Mesenchymal stem cell (in vitro differentiated cells and primary cell): ENCODE data around the gene TSPAN3.
A peak's percentile ranks its signal among the peaks of the same experiment; 100 is the strongest.

Experiments
- DNase-seq: peaks from one replicate; pipeline ENCODE4 v3.0.0-alpha.2; 2013
- H2AFZ ChIP-seq: one replicate; pipeline ENCODE4 v1.6.1; 2013; ENCODE audit warnings: low read depth, mild to moderate bottlenecking, control low read depth, inconsistent platforms, low read length, moderate library complexity
- H2AK5ac ChIP-seq: 2 replicates; pipeline ENCODE4 v1.6.1; 2013; ENCODE audit warnings: low read length, moderate library complexity, mild to moderate bottlenecking, inconsistent platforms; ENCODE audit not compliant: severe bottlenecking
- H2BK120ac ChIP-seq: one replicate; pipeline ENCODE4 v1.6.1; 2013; ENCODE audit warnings: low read depth, mild to moderate bottlenecking, inconsistent platforms, low read length, moderate library complexity
- H2BK12ac ChIP-seq, 2 experiments: one replicate each; pipeline ENCODE4 v1.6.1; 2013; ENCODE audit warnings: inconsistent platforms in 2 of 2, low read length in 2 of 2, mild to moderate bottlenecking in 2 of 2, moderate library complexity in 2 of 2, control low read depth in 1 of 2
- H2BK15ac ChIP-seq: one replicate; pipeline ENCODE4 v1.6.1; 2013; ENCODE audit warnings: mild to moderate bottlenecking, low read depth, inconsistent platforms; ENCODE audit not compliant: poor library complexity, severe bottlenecking
- H2BK5ac ChIP-seq: 2 replicates; pipeline ENCODE4 v1.6.1; 2013; ENCODE audit warnings: low read depth, mild to moderate bottlenecking, low read length, control low read depth, inconsistent platforms; ENCODE audit not compliant: poor library complexity, severe bottlenecking
- H3K14ac ChIP-seq, 2 experiments: one replicate each; pipeline ENCODE4 v1.6.1; 2013; ENCODE audit warnings: inconsistent platforms in 2 of 2, low read length in 2 of 2, control low read depth in 1 of 2, mild to moderate bottlenecking in 1 of 2, moderate library complexity in 1 of 2
- H3K18ac ChIP-seq, 2 experiments: one replicate each; pipeline ENCODE4 v1.6.1; 2013; ENCODE audit warnings: inconsistent platforms in 2 of 2, low read length in 2 of 2, control low read depth in 1 of 2, low read depth in 1 of 2, mild to moderate bottlenecking in 1 of 2
- H3K23ac ChIP-seq, 2 experiments: one replicate each; pipeline ENCODE4 v1.6.1; 2013; ENCODE audit warnings: inconsistent platforms in 2 of 2, low read length in 2 of 2, mild to moderate bottlenecking in 2 of 2, moderate library complexity in 2 of 2, control low read depth in 1 of 2
- H3K27ac ChIP-seq: 2 replicates; pipeline ENCODE4 v1.5.1; 2013; ENCODE audit warnings: mild to moderate bottlenecking, moderate library complexity, low read length, control low read depth, inconsistent platforms; ENCODE audit not compliant: poor library complexity, severe bottlenecking
- H3K27me3 ChIP-seq, 2 experiments: 2 replicates each; pipeline versions ENCODE4 v1.6.1 to v1.7.0; 2013; ENCODE audit warnings: low read length in 2 of 2, mild to moderate bottlenecking in 2 of 2, moderate library complexity in 2 of 2, control low read depth in 1 of 2, inconsistent platforms in 1 of 2; ENCODE audit not compliant: control insufficient read depth in 1 of 2, insufficient read depth in 1 of 2
- H3K36me3 ChIP-seq, 2 experiments: 2 replicates each; pipeline versions ENCODE4 v1.6.1 to v1.7.0; 2013; ENCODE audit warnings: low read length in 2 of 2, control low read depth in 1 of 2, inconsistent platforms in 1 of 2, low read depth in 1 of 2, mild to moderate bottlenecking in 1 of 2; ENCODE audit not compliant: insufficient read depth in 2 of 2, control insufficient read depth in 1 of 2
- H3K4ac ChIP-seq, 2 experiments: one replicate each; pipeline ENCODE4 v1.6.1; 2013; ENCODE audit warnings: inconsistent platforms in 2 of 2, low read length in 2 of 2, mild to moderate bottlenecking in 2 of 2, moderate library complexity in 2 of 2, control low read depth in 1 of 2, low read depth in 1 of 2
- H3K4me1 ChIP-seq: 2 replicates; pipeline ENCODE4 v1.6.1; 2013; ENCODE audit warnings: low read depth, low read length, control low read depth; ENCODE audit not compliant: control insufficient read depth, insufficient read depth
- H3K4me2 ChIP-seq: 2 replicates; pipeline ENCODE4 v1.6.1; 2013; ENCODE audit warnings: low read length, mild to moderate bottlenecking, inconsistent platforms; ENCODE audit not compliant: poor library complexity, severe bottlenecking
- H3K4me3 ChIP-seq, 2 experiments: 2 replicates each; pipeline versions ENCODE4 v1.5.1 to v1.7.0; 2013; ENCODE audit warnings: low read length in 2 of 2, mild to moderate bottlenecking in 2 of 2, control low read depth in 1 of 2, low read depth in 1 of 2; ENCODE audit not compliant: insufficient read depth in 1 of 2
- H3K79me1 ChIP-seq: replicated peaks from 2 replicates; pipeline ENCODE4 v1.6.1; 2013; ENCODE audit warnings: mild to moderate bottlenecking, control low read depth, low read length, inconsistent platforms; ENCODE audit not compliant: poor library complexity, severe bottlenecking
- H3K9ac ChIP-seq: 2 replicates; pipeline ENCODE4 v1.7.0; 2013; ENCODE audit warnings: mild to moderate bottlenecking, low read length, moderate library complexity
- H3K9me3 ChIP-seq: 2 replicates; pipeline ENCODE4 v1.7.0; 2013; ENCODE audit warnings: mild to moderate bottlenecking, low read length; ENCODE audit not compliant: control insufficient read depth
- H4K8ac ChIP-seq: one replicate; pipeline ENCODE4 v1.6.1; 2013; ENCODE audit warnings: inconsistent platforms, mild to moderate bottlenecking, low read length, moderate library complexity
- H4K91ac ChIP-seq: one replicate; pipeline ENCODE4 v1.6.1; 2013; ENCODE audit warnings: mild to moderate bottlenecking, low read length, inconsistent platforms
- WGBS: methylation state at CpG from one replicate; pipeline ENCODE4 v1.1.7; 2013; ENCODE audit warnings: mixed read lengths; 5-methylcytosine and 5-hydroxymethylcytosine counted together

TSPAN3 gene

DNA sequence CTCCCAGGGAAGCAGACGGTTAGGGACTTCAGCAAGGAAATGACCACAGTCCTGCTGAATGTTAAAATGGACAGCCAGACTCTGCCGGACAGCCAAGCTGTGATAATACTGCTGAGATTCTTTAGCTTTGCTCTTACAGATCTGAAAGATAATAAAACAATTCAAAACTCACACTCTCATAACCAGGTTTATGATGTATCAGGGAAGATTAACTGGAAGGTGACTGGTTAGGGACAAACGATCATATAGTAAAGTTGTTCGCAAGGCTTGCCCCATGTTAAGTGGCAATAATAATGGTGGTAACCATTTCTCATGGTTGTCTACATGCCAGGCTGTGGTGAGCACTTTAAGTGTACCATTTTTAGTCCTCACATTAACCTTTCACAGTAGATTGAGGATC is 44.3 kb upstream of the TSPAN3 start:
- Histone ChIP-seq H3K27ac (no peak overlapping the region), H2AFZ (no peak overlapping the region), H2BK120ac (no peak overlapping the region), H3K36me3 (peaks cover 16 to 43% of the 10 kb centered on the region in 2 experiments), H3K4me3 (no peak overlapping the region), H2BK5ac (no peak overlapping the region), H2BK15ac (no peak overlapping the region), H3K4me2 (no peak overlapping the region), H3K4me1 (peaks cover 2% of the 10 kb centered on the region), H3K23ac (no peak overlapping the region), H4K91ac (no peak overlapping the region), H3K14ac (no peak overlapping the region), H3K4ac (no peak overlapping the region), H3K27me3 (no peaks in the 10 kb centered on the region), H3K9me3 (no peaks in the 10 kb centered on the region), H3K9ac (no peak overlapping the region), H4K8ac (no peak overlapping the region), H3K79me1 (peaks cover 3% of the 10 kb centered on the region), H2AK5ac (no peak overlapping the region), H2BK12ac (no peak overlapping the region), H3K18ac (no peak overlapping the region)
- 62% methylated on average over 1 of the region's 4 CpGs for WGBS
- no peak for DNase-seq

- 62% methylated on average over 2 of the region's 2 CpGs for WGBS
- H3K14ac ChIP-seq = no peak overlapping the region
- H4K91ac ChIP-seq = no peak overlapping the region
- DNase-seq = no peak
- H3K4me3 ChIP-seq = no peak overlapping the region
- no peak overlapping the region for H2BK120ac ChIP-seq
- H3K23ac ChIP-seq = no peak overlapping the region
- peak overlapping the region in 1 of 2 experiments; percentile 4 for H2BK12ac ChIP-seq
- H2BK5ac ChIP-seq = no peak overlapping the region
- H3K27me3 ChIP-seq = no peaks in the 10 kb centered on the region
- peak overlapping the region; percentile 5 for H3K9ac ChIP-seq
- H3K36me3 ChIP-seq = peaks cover 16 to 51% of the 10 kb centered on the region in 2 experiments
- no peak overlapping the region for H3K4me2 ChIP-seq
- no peak overlapping the region for H2BK15ac ChIP-seq
- no peak overlapping the region for H3K4ac ChIP-seq
- no peak overlapping the region for H4K8ac ChIP-seq
- no peak overlapping the region for H2AK5ac ChIP-seq
- H3K27ac ChIP-seq = no peak overlapping the region
- H3K4me1 ChIP-seq = no peaks in the 10 kb centered on the region
- no peak overlapping the region for H2AFZ ChIP-seq
- H3K79me1 ChIP-seq = peaks cover 3% of the 10 kb centered on the region
- H3K9me3 ChIP-seq = no peaks in the 10 kb centered on the region
- H3K18ac ChIP-seq = no peak overlapping the region
Observed at GRCh38 chr15:77112838-77113504, 42.1 kb upstream of the TSPAN3 start.

DNA sequence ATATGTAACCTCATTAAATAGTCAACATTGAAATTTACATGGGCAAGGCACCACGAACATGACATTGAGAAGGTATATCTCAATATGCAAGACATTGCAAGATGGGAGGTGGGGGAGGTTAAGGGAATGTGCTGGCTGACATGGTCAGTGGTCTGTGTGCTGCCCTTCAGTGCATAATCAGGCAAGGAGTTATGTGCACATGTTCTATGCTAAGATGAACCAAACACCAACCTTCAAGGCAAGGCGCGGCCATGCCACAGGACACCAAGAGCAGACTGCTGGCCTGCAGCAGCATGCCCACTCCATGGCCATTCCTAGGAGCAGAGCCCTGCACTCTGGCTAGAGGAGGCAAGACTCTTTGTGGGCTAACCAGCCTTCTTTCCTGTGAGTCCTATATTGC is 40.9 kb upstream of the TSPAN3 start:
- no peak overlapping the region for H2AK5ac ChIP-seq
- H2BK5ac ChIP-seq = no peak overlapping the region
- 94% methylated on average over 3 of the region's 3 CpGs for WGBS
- no peak overlapping the region for H3K4ac ChIP-seq
- no peak overlapping the region for H4K91ac ChIP-seq
- H2BK15ac ChIP-seq = no peak overlapping the region
- no peak for DNase-seq
- no peaks in the 10 kb centered on the region for H3K9me3 ChIP-seq
- H3K9ac ChIP-seq = no peak overlapping the region
- no peak overlapping the region for H3K18ac ChIP-seq
- no peak overlapping the region for H3K4me2 ChIP-seq
- H2AFZ ChIP-seq = no peak overlapping the region
- no peak overlapping the region for H3K27ac ChIP-seq
- no peak overlapping the region for H3K14ac ChIP-seq
- H4K8ac ChIP-seq = no peak overlapping the region
- H2BK120ac ChIP-seq = no peak overlapping the region
- no peak overlapping the region for H3K23ac ChIP-seq
- H3K79me1 ChIP-seq = peaks cover 1% of the 10 kb centered on the region
- no peaks in the 10 kb centered on the region for H3K27me3 ChIP-seq
- H2BK12ac ChIP-seq = no peak overlapping the region
- peaks cover 16 to 51% of the 10 kb centered on the region in 2 experiments for H3K36me3 ChIP-seq
- no peak overlapping the region for H3K4me3 ChIP-seq
- peaks cover 1% of the 10 kb centered on the region for H3K4me1 ChIP-seq

GRCh38 chr15:77107531-77108355 is 36.8 kb upstream of the TSPAN3 start:
- H4K91ac ChIP-seq = no peak overlapping the region
- peak overlapping the region in 1 of 2 experiments; percentile 30 for H3K18ac ChIP-seq
- H3K14ac ChIP-seq = no peak overlapping the region
- no peaks in the 10 kb centered on the region for H3K9me3 ChIP-seq
- no peak overlapping the region for H2BK120ac ChIP-seq
- H3K27ac ChIP-seq = no peak overlapping the region
- H2AK5ac ChIP-seq = no peak overlapping the region
- peak overlapping the region; percentile 56 for H3K9ac ChIP-seq
- H3K23ac ChIP-seq = no peak overlapping the region
- H3K4ac ChIP-seq = no peak overlapping the region
- H3K27me3 ChIP-seq = no peaks in the 10 kb centered on the region
- H2BK15ac ChIP-seq = no peak overlapping the region
- H2BK12ac ChIP-seq = peak overlapping the region in 1 of 2 experiments; percentile 18
- H2AFZ ChIP-seq = no peak overlapping the region
- no peak overlapping the region for H3K4me3 ChIP-seq
- no peak overlapping the region for H4K8ac ChIP-seq
- WGBS = 52% methylated on average over 7 of the region's 9 CpGs
- peaks cover 3 to 30% of the 10 kb centered on the region in 2 experiments for H3K36me3 ChIP-seq
- no peak overlapping the region for H2BK5ac ChIP-seq
- peaks cover 1% of the 10 kb centered on the region for H3K4me1 ChIP-seq
- H3K4me2 ChIP-seq = no peak overlapping the region
- peak; percentile 56 for DNase-seq
- peaks cover 1% of the 10 kb centered on the region for H3K79me1 ChIP-seq
